GM12878 (cell line): ENCODE data around the gene MRAS. TPM values are rescaled to one million over a fixed set of nuclear protein-coding genes. Genes with fewer than 3 reads are reported as not detected.

Experiments
- ATAC-seq: fragments of 200-7000 bp; cut with Tn5 transposase; 3 replicates; pipeline ENCODE4 v1.9.1; 2020; ENCODE audit warnings: mild to moderate bottlenecking, moderate library complexity
- BruUV-seq: library from RNA; stranded (reverse); fragments of 400-500 nt; replicated peaks from 2 replicates; lab custom pipeline; 2021; lab: Mats Ljungman, UMichigan
- CTCF ChIA-PET: fragments of 300-600 bp; sonication (Branson Sonifier 250); formaldehyde crosslinking; extraction: SDS; loops from one replicate; lab custom pipeline; 2021; ENCODE audit warnings: inconsistent platforms; lab: Yijun Ruan, JAX
- POLR2A ChIA-PET: fragments of 350-600 bp; formaldehyde crosslinking; extraction: SDS; loops from one replicate; lab custom pipeline; 2021; ENCODE audit warnings: inconsistent platforms; lab: Charles Lee
- RAD21 ChIA-PET: fragments of 300-600 bp; sonication (Branson Sonifier 250); formaldehyde crosslinking; loops from one replicate; lab custom pipeline; 2023; ENCODE audit warnings: antibody characterized with exemption; ENCODE audit not compliant: unreplicated experiment; lab: Charles Lee
- SMC1A ChIA-PET: fragments of 300-600 bp; sonication (Branson Sonifier 250); formaldehyde crosslinking; loops from one replicate; lab custom pipeline; 2023; ENCODE audit not compliant: unreplicated experiment, uncharacterized antibody; lab: Charles Lee
- DNase-seq: peaks from one replicate; pipeline ENCODE4 v3.0.0-alpha.2; 2011; ENCODE audit warnings: low read depth, low spot score
- FAIRE-seq: peaks from 3 replicates; lab custom pipeline; 2011; peaks lifted over from hg19 to GRCh38; lab: Jason Lieb, UNC
- H2AFZ ChIP-seq: 2 replicates; pipeline ENCODE4 v1.6.0; 2011; ENCODE audit warnings: low read depth, low read length, control low read depth; ENCODE audit not compliant: control insufficient read depth
- H3K27ac ChIP-seq: 2 replicates; pipeline ENCODE4 v1.5.1; 2011; ENCODE audit warnings: control low read depth; ENCODE audit not compliant: control insufficient read depth, insufficient read depth
- H3K27me3 ChIP-seq, 2 experiments: replicated peaks in 1 of 2; 2 replicates each; pipeline versions ENCODE4 v1.6.0 to v1.6.1; 2011; ENCODE audit warnings: low read length in 1 of 2; ENCODE audit not compliant: control insufficient read depth in 2 of 2, insufficient read depth in 2 of 2
- H3K36me3 ChIP-seq, 2 experiments: 2 replicates each; pipeline ENCODE4 v1.5.1; 2011; ENCODE audit warnings: low read length in 1 of 2; ENCODE audit not compliant: control insufficient read depth in 2 of 2, insufficient read depth in 2 of 2
- H3K4me1 ChIP-seq: 2 replicates; pipeline ENCODE4 v1.6.1; 2011; ENCODE audit warnings: mild to moderate bottlenecking, low read length, moderate library complexity, mixed read lengths; ENCODE audit not compliant: control insufficient read depth, insufficient read depth
- H3K4me2 ChIP-seq: 2 replicates; pipeline ENCODE4 v1.6.0; 2011; ENCODE audit warnings: control low read depth; ENCODE audit not compliant: control insufficient read depth, insufficient read depth
- H3K4me3 ChIP-seq: fragments of 200-600 bp; sonication (generic); 2 replicates; pipeline ENCODE4 v1.5.1; 2016
- H3K79me2 ChIP-seq: 2 replicates; pipeline ENCODE4 v1.6.0; 2011; ENCODE audit warnings: low read length; ENCODE audit not compliant: control insufficient read depth, insufficient read depth
- H3K9ac ChIP-seq: 2 replicates; pipeline ENCODE4 v1.8.0; 2011; ENCODE audit warnings: low read length, control low read depth, mixed read lengths; ENCODE audit not compliant: control insufficient read depth, insufficient read depth
- H3K9me3 ChIP-seq: replicated peaks from 3 replicates; pipeline ENCODE4 v1.5.1; 2011; ENCODE audit warnings: mild to moderate bottlenecking, low read length; ENCODE audit not compliant: control insufficient read depth, insufficient read depth
- H4K20me1 ChIP-seq: 2 replicates; pipeline ENCODE4 v1.6.0; 2011; ENCODE audit not compliant: control insufficient read depth, insufficient read depth
- CREB1 ChIP-seq: IDR thresholded peaks from 2 replicates; pipeline ENCODE4 v1.6.1; 2012; ENCODE audit warnings: low read depth, mild to moderate bottlenecking, inconsistent platforms
- CTCF ChIP-seq, 3 experiments: IDR thresholded peaks in 2 of 3; conservative IDR thresholded peaks in 1 of 3; 2 replicates each; pipeline ENCODE4 v1.5.1; 2011; ENCODE audit warnings: low read depth in 3 of 3, low read length in 3 of 3, mild to moderate bottlenecking in 3 of 3, control low read depth in 2 of 3, moderate library complexity in 2 of 3, inconsistent platforms in 1 of 3, mixed read lengths in 1 of 3; ENCODE audit not compliant: control insufficient read depth in 2 of 3, insufficient read depth in 1 of 3; ENCODE audit errors: extremely low read depth in 1 of 3
- FOS ChIP-seq: IDR thresholded peaks from 3 replicates; pipeline ENCODE4 v1.6.1; 2011; ENCODE audit warnings: borderline replicate concordance; ENCODE audit not compliant: insufficient read length; ENCODE audit errors: extremely low read depth
- IRF5 ChIP-seq: fragments of 450-650 bp; IDR thresholded peaks from 2 replicates; pipeline ENCODE4 v1.6.1; 2017; ENCODE audit warnings: borderline replicate concordance
- RUNX3 ChIP-seq: IDR thresholded peaks from 2 replicates; pipeline ENCODE4 v1.6.1; 2012; ENCODE audit warnings: low read length, inconsistent platforms
- SMC3 ChIP-seq: IDR thresholded peaks from 2 replicates; pipeline ENCODE4 v1.6.1; 2011; ENCODE audit warnings: low read length, improper control_type of control experiment, borderline replicate concordance
- SREBF1 ChIP-seq: IDR thresholded peaks from 2 replicates; pipeline ENCODE4 v1.6.1; 2012; ENCODE audit warnings: mild to moderate bottlenecking, low read length
- SRF ChIP-seq, 2 experiments: IDR thresholded peaks; 2 replicates each; pipeline ENCODE4 v1.6.1; 2011; ENCODE audit warnings: low read depth in 2 of 2, low read length in 2 of 2, mild to moderate bottlenecking in 1 of 2, moderate library complexity in 1 of 2
- STAT3 ChIP-seq: IDR thresholded peaks from 2 replicates; pipeline ENCODE4 v1.6.1; 2011; ENCODE audit warnings: low read depth, low read length, improper control_type of control experiment
- USF2 ChIP-seq: IDR thresholded peaks from 2 replicates; pipeline ENCODE4 v1.6.1; 2011; ENCODE audit warnings: low read depth, low read length, improper control_type of control experiment, borderline replicate concordance
- ZBTB33 ChIP-seq: fragments of 450-650 bp; IDR thresholded peaks from 2 replicates; pipeline ENCODE4 v1.6.1; 2017; ENCODE audit warnings: mild to moderate bottlenecking
- ZNF24 ChIP-seq: fragments of 450-650 bp; IDR thresholded peaks from 2 replicates; pipeline ENCODE4 v1.6.1; 2017; ENCODE audit warnings: antibody characterized with exemption, mild to moderate bottlenecking
- ZNF622 ChIP-seq: fragments of 450-650 bp; IDR thresholded peaks from 2 replicates; pipeline ENCODE4 v1.6.1; 2017; ENCODE audit warnings: mild to moderate bottlenecking, inconsistent platforms
- WGBS: methylation state at CpG from one replicate; pipeline ENCODE4 v1.1.6; 2016; ENCODE audit warnings: low lambda C conversion rate; ENCODE audit not compliant: insufficient replicate concordance, insufficient coverage; ENCODE audit errors: missing lambda C conversion rate; 5-methylcytosine and 5-hydroxymethylcytosine counted together
- in situ Hi-C: fragments of 300-500 bp; cut with MboI; formaldehyde crosslinking; loops from 9 replicates; pipeline ENCODE4 v1.14.3; 2018; ENCODE audit warnings: mixed read lengths
- intact Hi-C: fragments of 100-400 bp; cut with micrococcal nuclease; formaldehyde crosslinking; loops from one replicate; pipeline ENCODE4 v1.14.2; 2022; ENCODE audit not compliant: unreplicated experiment
- polyA plus RNA-seq, 11 experiments: library from polyadenylated mRNA; depleted of rRNA in 4 of 11; unstranded in 6 of 11; stranded (reverse) in 5 of 11; fragments of >200 nt; fragmentation: Nextera tagmentation in 4 of 11; fragmentation: Illumina TruSeq in 1 of 11; extraction: Ambion mirVana in 4 of 11; extraction: Trizol in 1 of 11; gene quantifications; 1 replicate in 1 of 11; 2 replicates in 10 of 11; pipeline versions ENCODE4 v1.2.1 to v1.2.3, GENCODE V29; 2011 to 2016; ENCODE audit warnings: inconsistent platforms in 2 of 11, missing spikeins in 2 of 11, low read depth in 1 of 11
- total RNA-seq, 4 experiments: library from RNA; depleted of rRNA in 3 of 4; stranded (reverse); fragments of >200 nt in 3 of 4; fragmentation: Illumina TruSeq in 1 of 4; extraction: Trizol in 1 of 4; gene quantifications; 2 replicates each; pipeline versions ENCODE4 v1.2.1 to v1.2.3, GENCODE V29; 2013 to 2021

MRAS gene
- total and polyA plus RNA-seq, 10 of the 15 experiments (the other 5 are each of a cell fraction or from before 2014, with no cell fraction given) = 0.01 to 0.44 (median 0.17) TPM; not detected in 6

DNA sequence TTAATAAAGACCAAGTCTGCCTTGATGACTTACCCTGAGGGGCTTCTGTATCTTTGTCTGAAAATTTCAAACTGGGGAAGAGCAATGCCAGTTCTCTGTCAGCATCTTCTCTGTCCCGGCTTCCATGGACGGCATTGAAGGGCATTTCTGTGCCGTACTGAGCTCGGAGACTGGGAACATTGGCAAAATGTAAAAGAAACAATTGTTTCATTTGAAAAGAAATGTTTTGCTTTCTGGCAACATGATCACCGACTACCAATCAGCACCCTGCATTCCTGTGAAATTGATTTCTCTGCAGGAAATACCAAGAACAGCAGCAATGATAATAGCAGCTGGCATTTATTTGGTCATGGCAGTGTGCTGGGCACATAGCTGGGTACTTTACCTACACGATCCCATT lies 44.9 kb upstream of the MRAS start (continued):
- TF ChIP-seq CTCF (IDR thresholded peaks at IDR 0.05 in 2 of 3, conservative IDR thresholded peaks at IDR 0.05 in 1 of 3; ENCODE audit: control insufficient read depth in 2 of 3, extremely low read depth in 1 of 3, insufficient read depth in 1 of 3, low read depth in 3 of 3, low read length in 3 of 3) (no peak), ZBTB33 (no peak), IRF5 (no peak), SRF (IDR thresholded peaks at IDR 0.05; ENCODE audit: low read depth in 2 of 2, low read length in 2 of 2) (no peak)
- TF ChIP-seq, all 136 proteins: peak for 0

DNA sequence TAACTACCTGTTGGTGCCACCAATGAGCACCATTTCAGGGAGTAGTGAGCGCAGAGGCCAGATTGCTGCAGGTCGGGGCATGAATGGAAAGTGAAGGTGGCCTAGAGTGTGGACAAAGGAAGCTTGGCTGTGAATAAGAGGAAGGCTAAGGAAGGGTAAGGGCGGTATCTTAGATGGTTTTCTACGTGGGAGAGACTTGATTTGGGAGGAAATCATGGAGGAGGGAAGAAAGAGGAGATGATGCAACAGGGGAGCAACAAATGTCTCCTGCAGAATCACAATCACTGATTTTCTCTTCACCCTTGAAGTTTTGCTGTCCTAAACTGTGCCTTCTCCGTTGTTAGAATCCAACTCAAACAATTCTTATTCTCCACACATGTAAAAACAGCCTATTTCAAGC lies 40.5 kb upstream of the MRAS start:
- H4K20me1 ChIP-seq = no peaks in the 10 kb centered on the region
- ChIA-PET SMC1A (no interaction called here), CTCF (no interaction called here), POLR2A (no interaction called here), RAD21 (no interaction called here)
- H3K4me1 ChIP-seq = no peaks in the 10 kb centered on the region
- WGBS = 39% methylated on average over 5 of the region's 5 CpGs
- H3K9ac ChIP-seq = no peak overlapping the region
- H3K27ac ChIP-seq = no peak overlapping the region
- TF ChIP-seq STAT3 (no peak), SMC3 (no peak), CREB1 (no peak), ZNF622 (no peak), USF2 (no peak), RUNX3 (no peak), ZNF24 (no peak), SREBF1 (no peak), FOS (no peak)
- H2AFZ ChIP-seq = no peak overlapping the region
- BruUV-seq = no TSS peak
- H3K36me3 ChIP-seq = no peaks in the 10 kb centered on the region
- no peaks in the 10 kb centered on the region for H3K79me2 ChIP-seq
- H3K4me2 ChIP-seq = no peak overlapping the region
- in situ Hi-C loops = no loop called here
- DNase-seq (no peak), FAIRE-seq (no peak), ATAC-seq (no peak)
- intact Hi-C loops = no loop called here
- H3K9me3 ChIP-seq = no peaks in the 10 kb centered on the region; the same call in 2 of the 3 replicates
- no peaks in the 10 kb centered on the region for H3K27me3 ChIP-seq
- H3K4me3 ChIP-seq = no peak overlapping the region
